Glomerular endothelial cell (primary cell): ENCODE measurements around the gene C5orf46. TPM values are rescaled to one million over a fixed set of nuclear protein-coding genes. Genes with fewer than 3 reads are reported as not detected.
"Not testable (repeated sequence)": the region's sequence is repeated elsewhere in the genome, so short reads cannot be mapped to it uniquely, and the experiment has no call there.

Experiments
- DNase-seq: peaks from one replicate; pipeline ENCODE4 v3.0.0-alpha.2; 2011; ENCODE audit warnings: low read depth, low spot score; ENCODE audit errors: extremely low read depth
- total RNA-seq: library from RNA; depleted of rRNA; stranded (reverse); fragments of >200 nt; gene quantifications from 2 replicates; pipeline ENCODE4 v1.2.3, GENCODE V29; 2015

The C5orf46 gene
- not detected in 2 replicates for total RNA-seq

GRCh38 chr5:147906326-147907095, at the start of gene C5orf46:
Gene C5orf46, minus strand, starts transcription at chr5:147906538. Its CDS starts 37 bp downstream, at chr5:147906501.
- DNase-seq = no peak

DNA sequence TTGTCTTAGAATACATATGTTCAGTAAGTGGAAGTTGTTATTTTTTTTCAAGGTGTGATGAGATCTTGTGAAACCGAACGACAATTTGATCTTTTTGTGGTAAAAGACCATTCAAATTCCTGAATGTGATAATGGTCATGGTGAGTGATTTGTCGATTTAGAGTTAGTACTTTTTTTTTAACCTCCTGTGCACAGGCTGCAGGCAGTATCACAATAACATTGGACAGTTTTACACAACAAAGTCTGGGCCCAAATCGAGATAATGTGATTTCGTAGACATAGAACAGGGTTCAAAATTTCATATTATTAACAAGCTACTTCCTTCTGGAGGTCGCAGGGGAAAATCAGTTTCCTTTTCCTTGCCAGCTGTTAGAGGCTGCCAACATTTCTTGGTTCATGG, 48.6 kb upstream of the C5orf46 start:
- no peak for DNase-seq

GRCh38 chr5:147949711-147950573, 43.6 kb upstream of the C5orf46 start:
- DNase-seq = no peak

DNA sequence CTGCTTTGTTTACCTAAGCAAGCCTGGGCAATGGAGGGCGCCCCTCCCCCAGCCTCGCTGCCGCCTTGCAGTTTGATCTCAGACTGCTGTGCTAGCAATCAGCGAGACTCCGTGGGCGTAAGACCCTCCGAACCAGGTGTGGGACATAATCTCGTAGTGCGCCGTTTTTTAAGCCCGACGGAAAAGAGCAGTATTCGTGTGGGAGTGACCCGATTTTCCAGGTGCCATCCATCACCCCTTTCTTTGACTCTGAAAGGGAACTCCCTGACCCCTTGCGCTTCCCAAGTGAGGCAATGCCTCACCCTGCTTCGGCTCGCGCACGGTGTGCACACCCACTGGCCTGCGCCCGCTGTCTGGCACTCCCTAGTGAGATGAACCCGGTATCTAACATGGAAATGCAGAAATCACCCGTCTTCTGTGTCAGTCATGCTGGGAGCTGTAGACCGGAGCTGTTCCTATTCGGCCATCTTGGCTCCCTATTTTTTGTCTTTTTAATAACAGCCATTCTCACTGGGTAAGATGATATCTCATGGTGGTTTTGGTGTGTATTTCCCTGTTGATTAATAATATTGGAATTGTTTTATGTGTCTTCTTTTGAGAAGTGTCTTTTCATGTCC, 40.4 kb upstream of the C5orf46 start:
- not testable (repeated sequence) for DNase-seq

- no peak for DNase-seq
Observed at GRCh38 chr5:147939431-147940114, 33.2 kb upstream of the C5orf46 start.

DNA sequence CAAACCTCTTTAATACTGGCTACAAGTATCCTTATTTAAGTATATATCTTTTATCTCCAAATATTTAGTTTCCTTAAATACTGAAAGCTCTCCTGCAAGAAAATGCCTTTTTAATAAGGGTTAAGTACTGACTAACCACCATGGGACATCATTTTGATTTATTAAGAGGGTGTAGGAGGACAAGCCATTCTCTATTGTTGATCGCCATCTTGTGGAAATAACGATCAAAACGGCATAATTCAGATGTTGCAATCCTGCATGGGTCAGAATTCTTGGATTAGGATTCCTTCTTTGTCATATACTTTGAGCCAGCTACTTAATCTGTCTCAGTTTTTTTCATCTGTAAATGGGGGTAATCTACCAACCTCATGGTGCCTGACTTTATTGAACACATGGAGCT, 28.7 kb upstream of the C5orf46 start:
- DNase-seq = peak; percentile 62

- no peak for DNase-seq
Observed at GRCh38 chr5:147930769-147931168, 24.4 kb upstream of the C5orf46 start.

- DNase-seq = no peak
Observed at GRCh38 chr5:147927901-147928300, 21.6 kb upstream of the C5orf46 start.

GRCh38 chr5:147925020-147925419, 18.7 kb upstream of the C5orf46 start:
- DNase-seq = no peak

GRCh38 chr5:147921136-147921535, 14.8 kb upstream of the C5orf46 start:
- no peak for DNase-seq

DNA sequence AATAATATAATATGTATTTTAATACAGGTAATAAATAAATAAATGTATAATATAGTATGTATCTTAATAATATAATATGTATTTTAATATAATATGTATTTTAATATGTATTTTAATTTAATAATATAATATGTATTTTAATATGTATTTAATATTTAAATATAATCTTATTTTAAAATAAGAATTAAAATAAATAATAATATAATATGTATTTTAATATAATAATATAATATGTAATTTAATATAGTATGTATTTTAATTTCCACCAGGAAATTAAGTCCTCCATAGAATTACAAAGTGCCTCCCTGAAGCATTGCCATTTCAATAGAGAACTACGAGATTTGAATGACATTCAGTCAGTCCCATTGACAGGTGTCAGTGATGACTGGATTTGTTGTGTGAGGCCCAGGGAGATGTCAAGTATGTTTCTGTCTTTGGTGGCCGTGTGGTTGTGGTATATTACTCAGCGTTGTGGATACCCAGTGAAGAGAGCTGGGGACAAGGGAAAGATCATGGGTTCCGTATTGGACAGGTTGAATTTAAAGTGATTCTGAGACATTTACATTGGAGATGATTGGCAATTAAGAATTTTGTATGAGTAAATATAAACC, 14.2 kb upstream of the C5orf46 start:
- no peak for DNase-seq

DNA sequence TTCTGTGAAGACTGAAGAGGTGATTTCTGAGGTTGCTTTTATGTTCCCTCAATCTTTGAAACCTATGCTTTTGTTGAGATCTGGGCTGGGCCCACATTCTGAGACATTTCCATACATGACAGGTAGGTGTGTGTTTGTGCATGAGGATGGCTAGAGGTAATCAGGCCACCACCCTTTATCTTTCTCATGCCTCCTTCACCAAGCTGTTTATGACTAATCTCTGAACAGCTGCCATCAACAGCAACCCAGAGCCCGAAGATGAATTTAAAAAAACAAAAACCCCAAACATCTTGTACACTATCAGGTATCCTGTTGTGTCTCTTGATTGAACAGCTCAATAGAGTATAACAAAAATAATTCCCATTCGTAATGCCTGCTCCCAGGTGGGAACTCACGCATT, 12.6 kb upstream of the C5orf46 start:
- no peak for DNase-seq

DNA sequence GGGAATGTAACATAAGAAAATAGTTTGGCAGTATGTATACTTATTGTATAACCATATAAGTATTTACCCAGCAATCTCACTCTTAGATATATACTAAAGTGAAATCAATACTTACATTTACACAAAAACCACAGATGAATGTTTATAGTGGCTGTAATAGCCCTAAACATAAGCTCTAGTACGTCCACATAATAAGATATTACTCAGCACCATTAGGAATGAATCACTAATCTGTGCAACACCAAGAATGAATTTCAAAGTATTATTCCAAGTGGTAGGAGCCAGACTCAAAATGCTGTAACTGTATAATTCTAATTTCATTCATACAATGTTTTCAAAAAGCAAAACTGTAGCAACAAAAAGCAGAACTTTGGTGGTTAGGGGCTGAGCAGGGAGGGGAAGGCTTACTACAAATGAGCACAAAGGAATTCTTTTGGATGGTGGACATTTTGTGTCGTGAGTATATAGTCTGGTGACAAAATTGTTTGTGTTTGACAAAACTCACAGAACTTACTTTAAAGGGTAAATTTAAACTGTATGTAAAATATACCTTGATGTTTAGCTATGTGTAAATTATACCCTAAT, 11.9 kb upstream of the C5orf46 start:
- no peak for DNase-seq

DNA sequence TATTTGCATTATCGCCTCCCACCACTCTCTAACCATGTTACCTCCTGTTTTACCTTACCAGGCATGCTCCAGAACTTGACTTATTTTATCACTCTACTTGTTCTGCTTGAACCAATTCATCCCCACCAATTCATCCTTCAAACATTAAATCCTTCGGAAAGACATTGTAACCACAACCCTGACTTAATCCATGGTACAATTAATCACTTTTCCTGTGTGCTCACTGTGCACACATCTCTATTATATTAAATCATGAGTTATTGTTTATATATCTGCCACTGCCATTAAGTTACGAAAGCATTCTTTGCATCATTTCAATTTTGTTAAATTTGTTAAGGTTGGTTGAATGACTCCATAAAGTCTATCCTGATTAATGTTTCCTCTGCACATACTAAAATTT, 7.4 kb upstream of the C5orf46 start:
- DNase-seq = no peak

DNA sequence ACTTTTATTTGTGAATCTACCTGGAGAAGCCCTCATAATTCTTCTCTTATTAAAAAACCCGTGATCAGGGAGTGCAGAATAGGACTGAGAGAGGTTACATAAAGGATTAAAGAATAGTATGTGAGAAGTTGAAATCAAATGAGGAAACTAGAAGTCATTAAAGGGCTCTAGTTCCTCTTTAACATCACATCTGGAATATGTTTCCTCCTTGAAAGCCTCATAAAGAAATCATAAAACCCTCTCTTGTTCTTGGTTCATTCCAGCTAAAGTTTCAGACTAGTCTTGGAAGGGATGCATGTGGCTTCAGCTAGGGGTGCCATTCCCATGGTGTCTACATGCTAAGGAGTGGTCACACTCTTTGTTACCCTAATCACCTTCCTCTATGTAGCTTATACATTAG, 5.7 kb upstream of the C5orf46 start:
- no peak for DNase-seq

GRCh38 chr5:147911427-147911826, 5.1 kb upstream of the C5orf46 start:
- DNase-seq = no peak

GRCh38 chr5:147904110-147904509, 2.2 kb downstream of the C5orf46 start:
- DNase-seq = no peak

DNA sequence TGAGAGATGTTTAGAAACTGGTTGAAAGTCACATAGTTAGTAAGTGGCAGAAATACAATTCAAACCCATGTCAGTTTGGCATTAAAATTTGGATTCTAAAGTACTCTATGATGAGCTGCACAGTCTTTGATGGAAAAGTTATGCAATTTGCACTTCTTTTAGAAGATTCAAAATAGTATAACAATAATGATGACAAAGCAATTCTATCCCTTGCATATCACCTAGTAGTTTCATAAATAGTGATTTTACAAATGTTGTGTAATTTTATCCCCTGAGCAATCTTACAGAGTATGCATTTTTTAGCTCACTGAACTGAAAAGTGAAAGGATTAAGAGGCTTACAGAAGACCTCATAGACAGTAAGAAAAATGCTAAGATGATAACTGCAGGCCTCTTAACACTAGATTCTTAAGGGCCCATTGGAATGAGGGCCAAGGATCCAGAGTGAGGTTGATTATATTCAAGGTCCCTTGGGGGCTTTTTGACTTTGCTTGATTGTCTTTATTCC, 3.7 kb downstream of the C5orf46 start:
- DNase-seq = no peak

DNA sequence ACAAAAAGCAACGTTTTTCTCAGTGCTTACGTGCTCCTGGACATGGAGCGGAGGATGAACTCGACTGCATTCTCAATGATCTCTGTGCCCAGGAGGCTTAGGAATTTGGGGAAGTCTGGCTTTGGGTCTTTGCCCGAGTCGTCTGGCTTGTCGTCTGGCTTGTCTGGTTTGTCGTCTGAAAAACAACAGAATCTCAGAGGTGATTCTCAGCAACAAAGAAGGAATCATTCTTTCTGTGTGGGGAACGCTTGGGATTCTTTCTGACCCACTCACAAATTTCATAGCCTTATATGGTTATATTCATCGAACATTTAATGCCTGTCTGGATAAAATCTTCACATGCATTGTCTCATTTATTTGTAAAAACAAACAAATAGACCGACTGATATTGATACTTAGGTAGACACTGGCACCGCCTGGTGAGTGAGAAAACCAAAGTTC, 4.7 kb downstream of the C5orf46 start:
- DNase-seq = no peak

- no peak for DNase-seq
Observed at GRCh38 chr5:147898875-147899401, 7.4 kb downstream of the C5orf46 start.
